GM10248 (cell line): ENCODE data around the gene ADGRF4.
"Not testable (repeated sequence)": the region's sequence is repeated elsewhere in the genome, so short reads cannot be mapped to it uniquely, and the experiment has no call there.

ENCODE experiments used
- CTCF ChIA-PET: fragments of 300-600 bp; sonication (Branson Sonifier 250); formaldehyde crosslinking; extraction: SDS; loops from one replicate; lab custom pipeline; 2021; ENCODE audit warnings: antibody characterized with exemption; lab: Yijun Ruan, JAX
- POLR2A ChIA-PET: fragments of 350-650 bp; sonication (Branson Sonifier 250); formaldehyde crosslinking; extraction: SDS; loops from one replicate; lab custom pipeline; 2020; ENCODE audit warnings: antibody characterized with exemption; lab: Yijun Ruan, JAX
- DNase-seq: peaks from one replicate; pipeline ENCODE4 v3.0.0; 2012; ENCODE audit errors: extremely low spot score
- CTCF ChIP-seq: IDR thresholded peaks from 2 replicates; pipeline ENCODE4 v1.5.1; 2012; ENCODE audit warnings: mild to moderate bottlenecking, low read depth; ENCODE audit errors: extremely low read depth, missing control alignments, control extremely low read depth

The ADGRF4 gene

GRCh38 chr6:47734831-47735481 is 36.6 kb downstream of the ADGRF4 start:
- no peak for DNase-seq
- CTCF ChIA-PET = interaction anchor here (0.8 to 3.0 kb wide), 32 partner anchors 9 to 324 kb away, joined by 3 to 125 read pairs (median 4); no protein-coding TSS in a partner anchor
- POLR2A ChIA-PET = no interaction called here
- TF ChIP-seq CTCF = no peak

- ChIA-PET CTCF (interaction anchor here (2.4 kb wide), 1 partner anchor 105 kb away, joined by 19 read pairs; no protein-coding TSS in a partner anchor), POLR2A (no interaction called here)
- no peak for DNase-seq
- no peak for TF ChIP-seq CTCF
Observed at GRCh38 chr6:47736083-47736700, 37.8 kb downstream of the ADGRF4 start.

- CTCF ChIA-PET = interaction anchor here (1.0 to 2.4 kb wide), 3 partner anchors 104 to 323 kb away, joined by 3 to 19 read pairs (median 4); no protein-coding TSS in a partner anchor
- TF ChIP-seq CTCF = no peak
- no peak for DNase-seq
- POLR2A ChIA-PET = no interaction called here
Observed at GRCh38 chr6:47737406-47737805, 39.0 kb downstream of the ADGRF4 start.

GRCh38 chr6:47740714-47741113 is 42.3 kb downstream of the ADGRF4 start:
- ChIA-PET CTCF (no interaction called here), POLR2A (no interaction called here)
- no peak for DNase-seq
- TF ChIP-seq CTCF = no peak

GRCh38 chr6:47741807-47742206 is 43.4 kb downstream of the ADGRF4 start:
- TF ChIP-seq CTCF = no peak
- peak; percentile 24 for DNase-seq
- POLR2A ChIA-PET = no interaction called here
- CTCF ChIA-PET = interaction anchor here (1.3 kb wide), 1 partner anchor 110 kb away, joined by 3 read pairs; no protein-coding TSS in a partner anchor

- DNase-seq = no peak
- TF ChIP-seq CTCF = no peak
- ChIA-PET CTCF (interaction anchor here (1.4 kb wide), 1 partner anchor 24 kb away, joined by 3 read pairs; no protein-coding TSS in a partner anchor), POLR2A (no interaction called here)
Observed at GRCh38 chr6:47743744-47744143, 45.4 kb downstream of the ADGRF4 start.

GRCh38 chr6:47745269-47745668 is 46.9 kb downstream of the ADGRF4 start:
- DNase-seq, POLR2A ChIA-PET: not testable (repeated sequence)
- CTCF ChIA-PET = interaction anchor here (1.2 to 1.4 kb wide), 2 partner anchors 12 to 35 kb away, joined by 4 to 6 read pairs; no protein-coding TSS in a partner anchor
